HG03103 (cell line): ENCODE results near the gene ZNF850.
"Not testable (repeated sequence)": the region's sequence is repeated elsewhere in the genome, so short reads cannot be mapped to it uniquely, and the experiment has no call there.

Source experiments
- ATAC-seq: cut with Tn5 transposase; IDR thresholded peaks from one replicate; pipeline ENCODE4 v1.9.1; 2021; ENCODE audit warnings: low read depth; ENCODE audit not compliant: unreplicated experiment

Gene ZNF850

DNA sequence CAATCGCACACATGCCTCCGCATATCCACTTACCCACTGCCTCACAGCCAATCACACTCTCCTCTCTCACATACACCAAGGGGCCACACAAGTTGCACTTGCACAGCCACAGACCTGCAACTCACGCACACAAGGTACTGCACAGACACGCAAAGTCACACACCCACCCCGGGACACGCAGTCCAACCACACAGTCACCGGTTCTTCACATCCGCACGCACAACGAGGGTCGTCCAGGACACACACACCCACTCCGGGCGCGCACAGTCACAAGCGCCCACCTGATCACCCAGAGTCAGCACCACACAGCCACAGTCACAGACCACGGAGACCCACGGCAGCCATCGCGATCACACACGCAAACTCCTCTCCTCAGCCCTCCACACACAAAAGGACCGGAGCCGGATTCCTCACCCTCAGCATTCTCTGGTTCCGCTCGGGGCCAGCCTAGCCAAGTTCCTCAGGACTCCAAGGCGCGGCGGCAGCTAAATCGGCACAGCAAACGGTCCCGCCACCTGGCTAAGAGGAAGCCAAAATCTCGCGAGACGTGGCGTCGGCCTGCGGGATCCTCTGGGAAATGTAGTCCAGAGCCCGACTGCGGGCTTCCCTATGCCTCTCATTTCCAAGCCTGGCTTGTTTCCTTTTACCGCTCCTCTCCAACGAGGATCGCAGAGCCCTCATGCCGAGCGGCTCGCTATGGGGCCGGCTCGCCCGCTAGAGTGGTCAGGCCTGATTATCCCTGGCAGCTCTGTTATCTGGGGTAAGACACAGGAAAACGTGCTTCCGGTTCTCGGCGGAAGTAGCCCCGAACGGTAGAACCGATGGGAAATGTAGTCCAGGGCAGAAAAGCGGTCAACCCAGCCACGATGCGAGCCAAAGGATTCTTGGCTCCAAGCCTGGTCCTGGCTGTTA is at the start of gene ZNF850:
TSS of gene ZNF850 (minus strand) at position 497 of the 912 bp plus-strand sequence. CDS start 10,201 bp downstream, outside the sequence.
- ATAC-seq = peak; percentile 92

DNA sequence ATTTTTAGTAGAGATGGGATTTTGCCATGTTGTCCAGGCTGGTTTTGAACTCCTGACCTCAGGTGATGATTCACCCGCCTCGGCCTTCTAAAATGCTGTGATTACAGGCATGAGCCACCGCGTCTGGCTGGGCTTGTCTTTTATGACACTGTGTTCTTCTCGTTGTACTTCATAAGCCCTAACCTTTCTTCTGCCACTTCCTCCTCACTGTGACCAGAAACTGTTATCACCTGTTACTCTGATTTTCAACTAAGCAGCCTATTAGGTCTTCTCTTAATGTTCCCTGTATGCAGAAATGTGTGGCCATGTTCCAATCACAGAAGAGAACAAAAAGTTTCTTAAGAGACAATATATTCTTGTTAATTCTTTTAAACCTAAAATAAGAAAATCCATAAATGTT is 49.2 kb upstream of the ZNF850 start:
- no peak for ATAC-seq

- no peak for ATAC-seq
Observed at GRCh38 chr19:36819130-36819630, 46.6 kb upstream of the ZNF850 start.

- no peak for ATAC-seq
Observed at GRCh38 chr19:36807029-36807428, 34.4 kb upstream of the ZNF850 start.

DNA sequence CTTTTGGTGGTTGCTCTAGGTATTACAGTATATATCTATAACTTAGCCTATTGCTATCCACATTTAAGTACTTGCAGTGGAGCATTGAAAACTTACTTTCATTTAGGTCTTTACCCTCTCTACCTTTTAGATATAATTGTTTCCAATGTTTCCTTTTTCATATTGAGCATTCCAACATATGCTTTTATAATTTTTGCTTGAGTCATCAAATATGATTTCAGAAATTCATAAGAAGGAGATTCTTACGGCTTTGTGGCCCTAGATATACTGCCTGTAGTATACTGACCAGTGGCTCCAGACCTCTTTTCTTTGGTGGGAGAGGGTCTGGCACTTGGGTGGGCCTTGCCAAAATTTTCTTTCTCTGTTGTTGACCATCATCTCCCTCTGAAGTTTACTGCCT is 32.8 kb upstream of the ZNF850 start:
- no peak for ATAC-seq

DNA sequence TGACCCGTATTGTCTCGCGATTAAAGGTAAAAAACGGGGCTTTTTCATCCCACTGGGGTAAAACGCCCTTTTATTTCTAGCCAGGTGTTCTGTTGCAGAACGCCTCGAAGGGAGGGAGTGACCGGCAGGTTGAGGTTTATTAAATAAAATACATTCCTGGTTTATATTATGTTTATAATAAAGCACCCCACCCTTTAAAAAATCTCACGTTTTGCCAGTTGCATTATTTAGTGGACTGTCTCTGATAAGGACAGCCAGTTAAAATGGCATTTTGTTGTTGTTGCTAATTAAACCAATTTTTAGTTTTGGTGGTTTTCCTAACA is 25.1 kb upstream of the ZNF850 start:
- ATAC-seq = no peak

DNA sequence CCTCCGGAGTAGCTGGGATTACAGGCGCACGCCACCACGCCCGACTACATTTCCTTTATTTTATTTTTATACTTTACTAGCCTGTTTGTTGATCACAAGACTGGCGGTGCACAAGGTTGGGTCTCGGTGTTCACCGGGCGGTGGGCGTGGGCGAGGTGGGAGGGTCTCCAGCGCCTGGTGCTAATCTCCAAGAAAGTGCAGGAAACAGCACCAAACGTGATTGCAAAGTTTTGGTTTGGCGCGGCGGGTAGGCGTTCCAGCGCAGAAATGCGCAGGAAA is 24.0 kb upstream of the ZNF850 start:
- no peak for ATAC-seq

GRCh38 chr19:36791420-36792141 is 19.0 kb upstream of the ZNF850 start:
- ATAC-seq = not testable (repeated sequence)

GRCh38 chr19:36775768-36776167 is 3.2 kb upstream of the ZNF850 start:
- no peak for ATAC-seq

- no peak for ATAC-seq
Observed at GRCh38 chr19:36773223-36773579, 594 bp upstream of the ZNF850 start.

DNA sequence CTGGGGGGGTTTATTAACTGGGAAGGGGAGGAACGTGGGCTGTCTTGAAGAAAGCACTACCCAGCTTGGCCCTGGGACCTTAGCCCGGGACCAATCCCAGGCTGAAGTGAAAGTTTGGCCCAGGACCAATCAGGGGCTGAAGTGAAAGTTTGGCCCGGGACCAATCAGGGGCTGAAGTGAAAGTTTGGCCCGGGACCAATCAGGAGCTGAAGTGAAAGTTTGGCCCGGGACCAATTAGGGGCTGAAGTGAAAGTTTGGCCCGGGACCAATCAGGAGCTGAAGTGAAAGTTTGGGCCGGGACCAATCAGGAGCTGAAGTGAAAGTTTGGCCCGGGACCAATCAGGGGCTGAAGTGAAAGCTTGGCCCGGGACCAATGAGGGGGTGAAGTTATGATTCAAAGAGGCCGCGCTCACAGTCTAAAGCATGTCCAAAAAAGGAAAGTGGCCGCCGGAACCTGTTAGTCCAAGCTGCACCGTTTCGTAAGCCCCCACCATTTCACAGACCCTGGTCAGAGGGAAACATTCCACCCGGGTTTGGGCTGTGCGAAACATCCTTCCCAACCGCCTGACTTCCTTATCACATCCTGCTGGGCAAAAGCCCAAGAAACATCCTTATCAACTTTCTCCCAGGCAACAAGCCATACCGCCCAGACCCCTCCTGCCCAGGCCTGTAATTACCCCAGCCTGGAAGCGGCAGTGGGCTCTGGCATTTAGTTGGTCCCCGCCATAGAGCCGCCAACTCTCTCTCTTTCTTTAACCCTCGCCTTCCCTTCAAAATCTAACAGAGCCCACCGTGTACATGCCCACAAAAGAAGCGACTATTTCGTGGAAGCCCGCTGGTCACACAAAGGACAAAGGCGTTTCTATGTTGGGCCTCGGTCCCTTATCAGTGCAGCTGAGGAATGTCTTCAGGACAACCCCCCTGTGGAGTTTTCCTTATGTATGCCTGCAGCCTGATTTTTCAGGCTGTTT is 1.1 kb downstream of the ZNF850 start:
- no peak for ATAC-seq

- ATAC-seq = no peak
Observed at GRCh38 chr19:36750066-36750691, 22.4 kb downstream of the ZNF850 start.

- not testable (repeated sequence) for ATAC-seq
Observed at GRCh38 chr19:36749613-36750012, 23.0 kb downstream of the ZNF850 start.

GRCh38 chr19:36748431-36749275 is 24.0 kb downstream of the ZNF850 start:
- no peak for ATAC-seq

GRCh38 chr19:36747750-36748149 is 24.9 kb downstream of the ZNF850 start:
- no peak for ATAC-seq

GRCh38 chr19:36745870-36746269 is 26.7 kb downstream of the ZNF850 start:
- no peak for ATAC-seq

DNA sequence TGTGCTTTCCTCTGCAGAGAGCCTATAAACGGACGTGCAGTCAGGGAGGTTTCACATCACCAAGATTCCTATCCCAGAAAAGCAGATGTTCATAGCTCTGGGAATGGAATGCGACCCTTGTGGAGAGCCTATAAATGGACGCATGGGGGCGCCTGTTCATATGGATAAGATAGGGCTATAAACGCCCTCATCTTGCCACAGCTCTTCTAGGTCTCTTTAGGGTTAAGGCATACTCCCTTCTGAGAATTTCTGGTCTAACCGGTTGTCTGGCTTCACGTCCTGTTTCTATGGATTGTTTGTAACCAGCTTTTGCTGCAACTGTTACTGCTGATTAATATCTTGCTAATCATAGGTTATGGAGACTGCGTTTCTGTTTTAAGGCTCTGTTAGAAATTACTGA is 36.4 kb downstream of the ZNF850 start:
- not testable (repeated sequence) for ATAC-seq

GRCh38 chr19:36719687-36720556 is 52.7 kb downstream of the ZNF850 start:
- no peak for ATAC-seq

- no peak for ATAC-seq
Observed at GRCh38 chr19:36709423-36709822, 63.2 kb downstream of the ZNF850 start.
